GM21423 (cell line): ENCODE results near the gene XG.

Experiments
- ATAC-seq: cut with Tn5 transposase; IDR thresholded peaks from one replicate; pipeline ENCODE4 v1.9.1; 2021; ENCODE audit warnings: mild to moderate bottlenecking, moderate library complexity; ENCODE audit not compliant: unreplicated experiment

Gene XG

DNA sequence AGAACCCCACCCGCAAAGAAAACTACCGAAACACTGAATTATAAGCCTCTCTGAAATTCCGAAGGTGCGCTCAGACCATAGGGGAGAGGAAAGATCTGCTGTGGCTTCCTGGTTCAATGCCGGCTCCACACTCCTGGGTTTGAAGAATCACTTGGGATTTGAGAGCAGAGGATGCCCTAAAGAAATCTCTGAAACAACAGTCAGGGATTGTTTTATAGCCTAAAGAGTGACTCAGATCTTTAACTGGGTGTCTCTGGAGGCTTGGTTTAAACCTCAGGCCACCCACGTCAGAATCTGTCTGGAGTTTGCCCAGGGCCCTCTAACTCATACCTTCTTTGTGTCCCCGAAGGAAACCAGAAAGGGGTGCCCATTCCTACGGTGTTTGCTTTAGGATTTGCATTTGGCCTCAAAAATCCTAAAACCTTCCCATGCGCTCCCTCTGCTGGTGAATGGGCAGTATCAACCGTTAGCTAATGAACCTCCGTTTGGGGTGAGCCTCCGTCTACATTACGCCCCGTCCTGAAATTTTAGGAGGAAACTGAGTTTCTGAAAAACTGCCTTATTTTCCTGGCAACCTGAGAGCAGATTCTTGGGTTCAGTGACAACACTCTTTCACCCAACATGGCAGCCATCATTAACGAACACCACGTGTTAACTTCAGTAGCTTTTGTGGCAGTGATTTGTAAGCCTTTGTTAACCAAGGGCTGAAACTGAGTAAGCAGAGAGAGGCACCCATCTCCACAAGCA is 60.5 kb downstream of the XG start:
- ATAC-seq = peak; percentile 63

DNA sequence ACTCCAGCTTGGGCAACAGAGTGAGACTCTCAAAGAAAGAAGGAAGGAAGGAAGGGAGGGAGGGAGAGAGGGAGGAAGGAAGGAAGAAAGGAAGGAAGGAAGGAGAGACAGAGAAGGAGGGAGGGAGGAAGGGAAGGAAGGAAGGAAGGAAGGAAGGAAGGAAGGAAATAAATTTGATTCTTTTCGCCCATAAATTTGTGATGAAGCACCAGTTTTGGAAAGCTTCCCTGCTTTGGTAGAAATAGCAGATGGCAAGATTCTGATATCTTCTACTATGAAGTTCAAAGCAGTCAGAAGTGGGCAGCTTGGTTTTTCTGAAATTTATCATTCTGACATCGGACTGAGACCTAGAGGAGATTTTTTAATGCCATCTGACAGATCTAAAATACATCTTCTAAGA is 65.2 kb downstream of the XG start:
- ATAC-seq = no peak

DNA sequence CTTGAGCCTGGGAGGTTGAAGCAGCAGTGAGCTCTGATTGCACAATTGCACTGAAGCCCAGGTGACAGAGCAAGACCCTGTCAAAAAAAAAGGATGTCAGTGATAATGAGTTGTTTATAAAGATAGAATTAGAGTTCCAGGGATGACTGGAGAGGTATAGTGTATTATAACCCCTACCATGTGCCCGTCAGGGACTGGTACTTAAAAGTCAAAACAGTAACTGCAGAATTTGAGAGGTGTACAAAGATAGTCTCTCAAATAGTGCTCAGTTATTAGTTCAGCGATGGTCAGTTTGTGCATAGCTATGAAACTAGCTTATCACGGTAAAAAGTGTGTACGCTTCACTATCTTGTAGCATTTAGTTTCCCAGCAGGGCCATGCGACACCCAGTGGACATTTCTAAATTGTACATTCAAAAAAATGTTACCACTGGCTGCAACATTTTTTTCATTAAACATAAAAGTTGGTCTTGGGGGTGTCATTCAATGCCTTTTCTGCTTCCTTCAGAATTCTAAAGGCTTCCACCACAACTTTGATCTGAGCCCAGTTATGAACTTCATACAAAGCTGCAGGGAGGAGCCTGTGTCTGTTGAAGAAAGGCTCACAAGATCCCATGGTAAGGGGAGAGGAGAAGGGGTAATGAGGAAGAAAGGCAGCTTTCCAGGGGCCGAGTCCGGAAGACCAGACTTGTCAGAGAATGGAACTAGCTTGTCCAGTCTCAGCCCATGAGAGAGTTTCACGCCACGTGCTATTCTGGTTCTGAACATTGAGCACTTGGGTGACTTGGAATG is 67.7 kb downstream of the XG start:
- no peak for ATAC-seq

DNA sequence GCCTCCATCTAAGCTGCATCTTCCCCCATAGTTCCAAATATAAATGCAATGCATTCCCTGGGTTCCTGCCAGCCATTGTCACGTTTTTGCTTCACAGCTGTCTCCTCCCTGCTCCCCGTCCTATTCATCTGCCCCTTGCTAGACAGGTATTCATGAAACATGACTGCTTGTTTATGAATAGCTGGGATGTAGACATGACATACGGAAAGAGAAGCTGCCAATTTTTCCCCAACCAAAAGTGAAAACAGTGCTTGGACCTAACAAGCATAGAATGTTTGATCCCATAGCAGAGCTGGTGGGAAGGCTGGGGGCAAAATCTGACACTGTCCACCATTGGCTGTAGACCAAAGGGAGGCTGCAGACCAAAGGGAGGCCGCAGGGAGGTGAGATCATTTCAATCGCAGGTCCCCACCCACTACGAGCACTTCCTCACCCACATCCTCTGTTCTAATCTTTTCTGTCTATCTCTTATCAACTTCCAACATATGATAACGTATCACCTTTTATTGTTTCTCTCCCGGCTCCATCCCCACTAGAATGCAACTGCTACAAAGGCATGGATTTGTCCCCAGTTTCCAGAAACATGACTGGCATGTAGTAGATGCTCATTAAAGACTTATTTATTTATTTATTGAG is 68.4 kb downstream of the XG start:
- ATAC-seq = no peak

DNA sequence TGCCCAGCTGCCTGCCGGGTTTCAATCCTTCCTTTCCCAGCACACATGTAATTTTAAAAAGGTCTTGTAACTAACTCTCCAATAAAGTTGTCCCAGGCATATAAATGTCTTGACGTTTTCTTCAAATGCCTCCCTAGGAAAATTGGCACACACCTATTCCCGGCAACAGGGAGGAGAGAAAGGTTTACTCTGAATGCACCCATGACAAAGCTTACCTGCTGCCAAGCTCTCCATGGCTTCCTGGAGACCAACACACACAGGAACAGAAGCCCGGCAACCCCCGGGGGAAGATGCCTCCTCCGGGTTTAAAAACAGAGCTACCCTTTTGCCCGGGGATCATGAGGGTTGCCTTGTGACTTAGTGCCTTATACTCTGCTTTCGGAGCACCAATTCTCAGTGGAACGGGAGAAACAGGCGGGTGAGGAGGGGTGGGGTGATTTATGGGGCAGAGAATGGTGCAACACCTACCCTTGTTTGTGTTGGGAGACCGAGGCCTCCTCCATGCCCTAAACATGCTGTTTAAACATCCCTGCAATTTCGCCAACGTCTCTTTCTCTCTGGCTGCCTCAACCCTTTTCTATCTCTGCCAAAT is 72.1 kb downstream of the XG start:
- ATAC-seq = no peak

DNA sequence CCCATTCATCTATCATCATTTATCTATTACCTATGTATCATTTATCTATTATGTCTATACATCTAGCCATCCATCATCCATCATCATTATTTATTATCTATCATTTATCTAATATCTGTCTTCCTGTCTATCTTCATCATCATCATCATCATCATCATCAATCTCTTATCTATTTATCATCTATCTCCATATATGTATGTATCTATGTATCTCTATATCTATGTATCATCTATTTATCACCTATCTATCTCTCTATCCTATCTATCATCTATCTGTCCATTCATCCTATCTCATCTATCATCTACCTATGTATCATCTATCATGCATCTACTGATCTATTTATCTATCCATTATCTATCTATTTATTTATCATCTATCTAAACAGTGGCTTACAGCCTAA is 73.0 kb downstream of the XG start:
- ATAC-seq = no peak

DNA sequence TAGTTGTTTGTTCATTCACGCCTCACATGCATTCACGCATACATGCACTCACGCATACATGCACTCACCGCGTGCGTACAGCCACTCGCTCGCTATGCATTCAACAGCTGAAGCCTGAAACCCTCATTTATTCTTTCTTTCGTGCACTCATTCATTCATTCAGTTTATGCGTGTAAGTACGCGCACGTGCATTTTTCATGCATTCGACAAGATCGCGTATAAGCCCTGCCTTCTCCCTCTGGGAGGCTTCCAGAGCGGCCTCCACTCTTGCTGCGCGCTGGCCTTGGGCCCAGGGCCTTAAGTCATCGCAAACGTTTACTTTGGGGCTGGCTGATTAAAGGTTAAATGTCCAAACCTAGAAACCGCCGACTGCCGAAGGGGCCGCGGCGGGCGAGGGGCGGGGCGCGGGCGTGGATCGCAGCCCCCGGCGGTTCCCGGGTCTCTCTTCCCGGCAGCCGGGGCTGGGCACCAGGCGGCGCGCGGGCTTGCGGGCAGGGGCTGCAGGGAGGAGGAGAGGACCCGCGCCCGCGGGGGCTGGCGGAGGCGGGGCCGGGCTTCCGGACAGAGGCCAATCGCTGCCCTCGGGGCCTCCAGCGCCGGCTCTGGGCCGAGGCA is 76.6 kb downstream of the XG start, which contains the start of gene GYG2:
TSS of gene GYG2 (plus strand) at position 587 of the 615 bp plus-strand sequence. CDS start 1,259 bp downstream, outside the sequence.
- no peak for ATAC-seq

DNA sequence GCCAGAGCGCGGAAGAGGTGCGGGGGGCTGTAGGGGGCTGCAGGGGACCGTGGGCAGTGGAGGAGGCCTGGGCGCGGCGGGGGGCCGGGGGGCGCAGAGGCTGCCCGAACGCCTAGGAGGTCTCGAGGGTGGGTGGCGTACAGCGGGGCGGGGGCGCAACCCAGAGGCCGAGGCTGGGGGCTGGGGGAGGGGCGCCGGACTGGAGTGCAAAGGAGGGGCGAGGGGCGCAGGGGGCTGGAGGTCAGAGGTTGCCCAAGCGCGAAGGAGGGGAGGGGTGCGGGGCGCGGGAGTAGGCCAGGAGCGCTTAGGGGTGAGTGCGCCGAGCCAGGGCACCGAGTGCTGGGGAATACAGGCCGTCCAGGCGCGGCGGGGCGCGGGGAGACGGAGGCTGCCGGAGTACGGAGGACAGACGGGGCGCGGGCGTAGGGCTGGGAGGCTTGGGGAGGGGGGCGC is 77.1 kb downstream of the XG start:
- ATAC-seq = no peak

DNA sequence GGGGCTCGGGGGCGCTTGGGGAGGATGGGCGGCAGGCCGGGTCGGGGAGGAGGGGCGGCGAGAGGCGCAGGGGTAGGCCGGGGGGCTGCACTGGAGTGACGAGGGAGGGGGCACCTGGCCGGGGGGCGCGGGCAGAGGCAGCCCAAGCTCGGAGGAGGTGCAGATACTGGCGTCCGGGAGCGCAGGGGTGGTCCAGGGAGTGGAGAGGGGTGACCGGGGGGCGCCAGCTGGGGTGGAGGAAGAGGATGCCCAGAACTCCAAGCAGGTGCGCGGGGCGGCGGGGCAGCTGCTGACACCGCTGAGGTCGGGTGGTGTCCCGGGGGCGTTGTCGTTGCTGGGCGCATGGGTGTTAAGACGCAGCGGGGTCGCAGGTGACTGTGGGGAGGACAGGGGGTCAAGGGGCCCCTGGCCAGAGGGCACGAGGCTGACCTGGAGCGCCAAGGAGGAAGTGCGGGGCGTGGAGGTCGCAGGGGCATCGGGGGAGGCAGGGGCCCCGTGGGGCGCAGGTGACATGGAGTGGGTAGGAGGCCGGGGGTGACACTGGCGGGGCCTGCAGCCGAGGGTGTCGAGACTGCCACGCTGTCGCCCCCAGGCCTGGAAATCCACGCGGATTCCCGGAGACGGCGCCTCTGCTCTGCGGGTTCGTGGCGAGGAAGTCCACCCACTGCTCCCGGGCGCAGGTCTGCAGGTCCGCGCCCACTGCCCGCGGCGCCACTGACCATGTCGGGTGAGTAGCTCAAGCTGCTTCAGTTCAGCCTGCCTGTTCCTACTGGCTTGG is 77.8 kb downstream of the XG start:
- no peak for ATAC-seq

DNA sequence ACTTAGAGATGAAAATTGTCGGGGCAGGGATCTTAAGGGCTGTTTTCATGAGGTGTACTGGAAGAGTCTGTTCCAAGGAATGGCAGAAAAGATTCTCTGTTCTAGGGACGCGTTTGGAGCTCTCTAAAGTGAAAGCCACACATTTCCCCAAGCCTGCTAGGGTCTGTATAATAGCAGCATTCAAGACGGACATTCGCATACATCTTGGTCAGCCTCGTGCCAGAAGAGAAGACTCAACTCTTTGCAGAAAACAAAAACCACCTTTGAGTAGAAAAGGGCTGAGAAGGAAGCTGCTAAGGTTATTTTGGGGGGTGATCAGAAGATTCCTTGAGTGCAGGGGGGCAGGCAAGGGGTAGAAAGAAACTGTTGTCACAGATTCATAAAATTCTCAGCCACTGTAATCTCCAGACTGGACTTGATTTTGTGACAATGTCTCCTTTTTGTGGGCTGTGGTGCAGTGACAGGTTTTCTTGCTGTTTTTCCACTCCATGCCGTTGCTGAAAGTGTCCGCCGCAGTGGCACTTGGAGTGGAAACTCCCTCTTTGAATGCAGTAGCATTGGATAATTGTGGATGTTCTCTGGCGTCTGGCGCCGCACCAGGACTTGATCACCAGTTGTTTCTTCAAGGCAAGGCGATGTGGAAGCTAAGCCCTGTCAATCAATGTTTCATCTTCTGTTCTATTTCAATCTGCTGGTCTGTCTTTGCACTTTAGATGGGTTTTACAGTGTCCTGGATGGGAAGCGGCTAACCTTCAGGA is 79.8 kb downstream of the XG start:
- no peak for ATAC-seq

DNA sequence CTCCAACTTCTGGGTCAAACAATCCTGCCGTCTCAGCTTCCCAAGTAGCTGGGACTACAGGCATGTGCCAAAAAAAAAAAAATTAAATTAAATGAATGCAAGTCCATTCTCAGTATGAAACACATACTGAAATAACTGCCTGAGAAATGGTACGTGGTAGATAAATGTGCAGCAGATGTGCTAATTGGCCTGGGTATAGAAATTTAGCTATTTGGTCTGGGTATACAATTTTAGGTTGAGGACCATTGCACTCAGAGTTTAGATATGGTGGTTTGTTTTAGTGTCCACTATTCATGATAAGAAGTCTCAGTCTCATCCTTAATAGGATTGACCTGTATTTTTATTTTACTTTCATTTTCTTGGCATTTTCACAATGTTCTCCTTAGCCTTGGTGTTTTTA is 86.1 kb downstream of the XG start:
- no peak for ATAC-seq

DNA sequence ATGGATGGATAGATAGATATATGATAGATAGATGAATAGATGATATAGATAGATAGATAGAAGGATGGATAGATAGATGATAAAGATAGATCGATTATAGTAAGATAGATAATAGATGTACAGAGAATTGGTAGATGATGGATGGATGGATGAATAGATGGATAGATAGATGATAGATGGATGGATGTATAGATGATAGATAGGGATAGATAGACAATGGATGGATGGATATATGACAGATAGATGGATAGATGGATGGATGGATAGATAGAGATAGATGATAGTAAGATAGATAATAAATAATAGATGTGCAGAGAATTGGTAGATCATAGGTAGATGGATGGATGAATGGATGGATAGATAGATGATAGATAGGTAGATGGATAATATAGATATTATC is 89.1 kb downstream of the XG start:
- no peak for ATAC-seq

DNA sequence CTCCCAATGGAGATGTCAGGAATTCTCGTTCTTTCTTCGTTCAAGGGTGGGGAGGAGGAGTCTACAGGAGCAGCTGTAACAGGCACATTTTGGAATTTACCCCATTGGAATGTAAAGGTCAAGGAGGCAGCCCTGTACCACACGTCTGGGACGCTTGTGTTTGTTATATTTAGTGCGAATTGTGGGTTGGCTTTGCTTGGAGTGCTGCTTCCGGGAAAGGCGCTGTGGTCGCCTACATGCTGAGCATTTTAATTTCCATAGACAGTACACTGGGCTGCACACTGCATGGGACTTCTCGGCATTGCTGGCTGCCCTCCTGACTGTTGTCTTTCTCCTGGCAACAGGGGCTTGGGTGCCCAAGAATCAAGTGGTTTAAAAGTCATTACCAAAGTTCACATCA is 89.7 kb downstream of the XG start:
- no peak for ATAC-seq

DNA sequence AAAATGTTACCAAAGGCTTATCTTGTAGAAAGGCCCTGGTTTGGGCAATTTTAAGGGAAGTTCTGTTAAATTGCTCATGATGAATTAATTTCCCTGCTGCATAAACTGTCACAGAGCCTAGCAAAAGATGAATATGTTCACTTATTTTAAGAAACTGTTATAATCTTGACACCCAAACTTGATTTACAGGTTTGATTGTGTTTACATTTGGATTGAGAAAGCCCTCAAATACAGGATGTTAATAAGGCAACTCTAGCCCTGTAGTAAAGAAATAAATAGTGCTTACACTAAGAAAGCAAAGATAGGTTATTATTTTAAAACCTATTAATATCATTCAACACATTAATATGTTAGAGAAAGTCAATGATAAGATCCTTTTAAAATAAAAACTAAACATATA is 95.2 kb downstream of the XG start:
- ATAC-seq = no peak

DNA sequence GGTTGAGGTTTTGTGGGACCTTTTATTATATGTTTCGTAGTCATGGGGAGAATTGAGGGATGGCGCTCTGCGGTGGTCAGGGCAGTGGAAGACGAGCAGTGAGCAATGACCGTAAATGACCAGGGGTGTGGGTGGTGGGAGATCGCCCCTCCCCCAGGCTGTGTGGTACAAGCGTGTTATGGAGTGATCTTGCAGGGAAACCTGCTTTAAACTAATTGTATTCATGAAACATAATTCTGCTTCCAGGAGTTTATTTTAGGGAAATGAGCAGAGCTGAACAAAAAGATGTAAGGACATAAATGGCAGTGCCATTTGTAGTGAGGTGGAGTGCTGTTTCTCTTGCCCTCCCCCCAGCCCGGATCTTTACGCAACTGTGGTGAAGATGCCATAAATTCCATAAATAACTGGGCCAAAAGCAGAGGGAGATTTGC is 97.0 kb downstream of the XG start:
- ATAC-seq = no peak

DNA sequence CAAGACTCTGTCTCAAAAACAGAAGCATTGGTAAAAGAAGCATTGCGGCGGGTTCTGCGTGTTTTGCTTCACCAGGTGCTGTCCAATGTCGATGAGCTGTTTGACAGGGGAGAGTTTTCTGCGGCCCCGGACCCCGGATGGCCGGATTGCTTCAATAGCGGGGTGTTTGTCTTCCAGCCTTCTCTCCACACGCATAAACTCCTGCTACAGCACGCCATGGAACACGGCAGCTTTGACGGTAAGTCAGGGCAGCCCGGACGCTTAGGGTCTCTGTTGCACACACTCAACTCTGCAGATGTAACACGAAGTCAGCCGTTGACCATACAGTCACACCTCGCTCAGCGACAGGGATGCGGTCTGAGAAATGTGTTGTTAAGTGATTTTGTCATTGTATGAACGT is 103.1 kb downstream of the XG start:
- ATAC-seq = no peak

DNA sequence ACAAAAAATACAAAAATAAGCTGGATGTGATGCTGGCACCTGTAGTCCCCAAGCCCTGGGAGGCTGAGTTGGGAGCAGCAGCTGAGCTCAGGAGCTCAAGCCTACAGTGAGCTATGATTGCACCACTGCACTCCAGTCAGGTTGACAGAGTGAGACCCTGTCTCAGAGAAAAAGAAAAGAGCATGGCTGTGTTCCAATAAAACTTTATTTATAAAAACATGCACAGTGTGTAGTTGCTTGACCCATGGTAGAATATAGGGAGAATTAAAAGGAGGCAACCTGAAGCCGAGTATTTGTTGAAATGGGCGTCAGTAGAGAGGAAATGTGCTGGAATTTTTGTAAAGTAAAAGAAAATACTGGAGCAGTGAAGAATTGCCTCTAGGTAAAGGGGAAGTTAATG is 103.9 kb downstream of the XG start:
- no peak for ATAC-seq

DNA sequence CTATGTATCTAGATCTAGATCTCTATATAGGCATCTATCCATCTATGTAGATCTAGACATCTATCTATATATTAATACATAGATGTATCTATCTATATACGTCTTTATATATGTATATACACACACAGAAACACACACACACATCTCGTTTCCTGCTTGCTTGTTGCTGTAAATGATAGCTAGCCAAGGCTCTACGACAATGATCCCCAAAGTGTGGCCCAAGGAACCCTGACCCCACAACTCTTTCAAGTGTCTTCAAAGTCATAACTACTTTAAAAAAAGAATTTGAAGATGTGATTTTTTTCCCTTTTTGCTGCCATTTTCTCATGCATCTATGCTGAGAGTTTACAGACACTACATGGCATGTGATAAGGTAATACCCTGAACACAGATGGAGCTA is 105.7 kb downstream of the XG start:
- no peak for ATAC-seq

DNA sequence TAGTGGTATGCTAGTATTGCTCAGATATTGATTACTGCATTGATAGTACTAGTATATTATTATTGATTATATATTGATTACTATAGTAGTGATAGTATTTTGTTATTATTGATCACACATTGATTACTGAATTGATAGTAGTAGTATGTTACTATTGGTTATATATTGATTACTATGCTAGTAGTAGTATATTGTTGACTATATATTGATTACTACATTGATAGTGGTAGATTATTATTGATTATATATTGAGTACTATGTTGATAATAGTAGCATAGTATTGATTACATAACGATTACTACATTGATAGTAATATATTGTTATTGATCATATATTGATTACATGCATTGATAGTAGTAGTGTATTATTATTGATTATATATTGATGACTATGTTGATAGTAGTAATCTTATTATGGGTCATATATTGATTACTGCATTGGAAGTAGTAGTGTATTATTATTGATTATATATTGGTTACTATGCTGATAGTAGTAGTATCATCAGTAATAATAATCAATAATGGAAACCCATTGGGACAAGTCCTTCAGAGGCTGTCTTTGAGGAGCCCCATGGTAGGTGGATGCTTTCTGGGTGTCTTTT is 107.5 kb downstream of the XG start:
- ATAC-seq = no peak
